Hepatocyte (in vitro differentiated cells): Measurements from ENCODE around the gene SLC7A5.

Experiments
- CTCF ChIP-seq: fragments of 200-600 bp; sonication (generic); IDR thresholded peaks from 2 replicates; pipeline ENCODE4 v1.5.1; 2016; ENCODE audit warnings: antibody characterized with exemption, mild to moderate bottlenecking; ENCODE audit not compliant: poor library complexity
- EZH2 ChIP-seq: fragments of 200-600 bp; sonication (generic); IDR thresholded peaks from 2 replicates; pipeline ENCODE4 v1.6.1; 2016; ENCODE audit warnings: antibody characterized with exemption, mild to moderate bottlenecking, borderline replicate concordance
- EZH2phosphoT487 ChIP-seq: fragments of 200-600 bp; sonication (generic); IDR thresholded peaks from one replicate; pipeline ENCODE4 v1.6.1; 2018; ENCODE audit warnings: antibody characterized with exemption, mild to moderate bottlenecking, low read depth, moderate library complexity; ENCODE audit not compliant: unreplicated experiment, severe bottlenecking

GRCh38 chr16:87849419-87850008 is 19.8 kb downstream of the SLC7A5 start:
- TF ChIP-seq CTCF (no peak), EZH2 (no peak), EZH2phosphoT487 (no peak)
